ELR (cell line): ENCODE measurements around the gene FAM193A.
"Not testable (repeated sequence)": the region's sequence is repeated elsewhere in the genome, so short reads cannot be mapped to it uniquely, and the experiment has no call there.

Experiments
- DNase-seq: peaks from one replicate; pipeline ENCODE4 v3.0.0-alpha.2; 2015; ENCODE audit warnings: low read depth

The FAM193A gene

GRCh38 chr4:2728221-2728620 lies 191.8 kb downstream of the FAM193A start:
- DNase-seq: no peak

GRCh38 chr4:2728806-2729532 lies 192.5 kb downstream of the FAM193A start:
- no peak for DNase-seq

GRCh38 chr4:2729533-2729875 lies 193.1 kb downstream of the FAM193A start:
- DNase-seq: no peak

- no peak for DNase-seq
These were observed 195.5 kb downstream of the FAM193A start for GRCh38 chr4:2731907-2732317.

GRCh38 chr4:2732526-2732925 lies 196.1 kb downstream of the FAM193A start:
- DNase-seq: no peak

GRCh38 chr4:2733001-2733843 lies 196.8 kb downstream of the FAM193A start:
- DNase-seq: no peak

- DNase-seq: no peak
These were observed 197.6 kb downstream of the FAM193A start for GRCh38 chr4:2733844-2734574.

- DNase-seq: no peak
These were observed 198.2 kb downstream of the FAM193A start for GRCh38 chr4:2734612-2735011.

GRCh38 chr4:2735869-2736268 lies 199.4 kb downstream of the FAM193A start:
- DNase-seq: no peak

- DNase-seq: not testable (repeated sequence)
These were observed 201.8 kb downstream of the FAM193A start for GRCh38 chr4:2738296-2738695.

GRCh38 chr4:2741626-2742025 lies 205.2 kb downstream of the FAM193A start:
- peak; percentile 64 for DNase-seq

GRCh38 chr4:2742081-2742822 lies 205.8 kb downstream of the FAM193A start:
- no peak for DNase-seq

GRCh38 chr4:2742823-2743517 lies 206.5 kb downstream of the FAM193A start:
- no peak for DNase-seq

- no peak for DNase-seq
These were observed 207.3 kb downstream of the FAM193A start for GRCh38 chr4:2743518-2744445.

- DNase-seq: no peak
These were observed 208.3 kb downstream of the FAM193A start for GRCh38 chr4:2744576-2745270.

GRCh38 chr4:2745516-2745915 lies 209.1 kb downstream of the FAM193A start:
- DNase-seq: no peak

- peak; percentile 90 for DNase-seq
These were observed 209.7 kb downstream of the FAM193A start for GRCh38 chr4:2745981-2746806.

GRCh38 chr4:2746891-2747695 lies 210.6 kb downstream of the FAM193A start:
- no peak for DNase-seq
